Measurements from ENCODE around the gene RUSC2.
A peak's percentile ranks its signal among the peaks of the same experiment; 100 is the strongest.
"Not testable (repeated sequence)": the region's sequence is repeated elsewhere in the genome, so short reads cannot be mapped to it uniquely, and the experiment has no call there.

DNA sequence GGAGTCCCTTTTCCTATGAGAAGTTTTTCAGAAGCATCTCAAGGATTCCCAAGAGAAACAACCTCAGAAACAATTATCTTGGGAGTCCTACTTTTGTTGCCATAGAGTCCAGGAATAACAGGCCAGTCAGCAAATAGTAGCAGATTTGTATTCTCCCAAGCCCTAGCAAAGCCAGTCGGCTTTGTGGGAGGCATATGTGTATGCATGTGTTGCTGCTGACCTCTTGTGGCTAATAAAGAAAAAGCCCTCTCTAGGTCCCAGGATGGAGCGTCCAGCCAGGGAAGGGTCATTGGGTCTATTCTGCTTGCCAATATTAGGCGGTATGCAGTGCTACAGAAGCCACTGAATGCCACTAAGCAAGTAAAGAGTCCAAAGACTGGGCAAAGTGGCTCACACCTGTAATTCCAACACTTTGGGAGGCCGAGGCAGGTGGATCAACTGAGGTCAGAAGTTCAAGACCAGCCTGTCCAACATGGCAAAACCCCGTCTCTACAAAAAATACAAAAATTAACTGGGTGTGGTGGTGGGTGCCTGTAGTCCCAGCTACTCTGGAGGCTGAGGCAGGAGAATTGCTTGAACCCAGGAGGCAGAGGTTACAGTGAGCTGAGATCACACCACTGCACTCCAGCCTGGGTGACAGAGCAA lies 12.6 kb upstream of the RUSC2 start:
- TF ChIP-seq, protein P1, sequence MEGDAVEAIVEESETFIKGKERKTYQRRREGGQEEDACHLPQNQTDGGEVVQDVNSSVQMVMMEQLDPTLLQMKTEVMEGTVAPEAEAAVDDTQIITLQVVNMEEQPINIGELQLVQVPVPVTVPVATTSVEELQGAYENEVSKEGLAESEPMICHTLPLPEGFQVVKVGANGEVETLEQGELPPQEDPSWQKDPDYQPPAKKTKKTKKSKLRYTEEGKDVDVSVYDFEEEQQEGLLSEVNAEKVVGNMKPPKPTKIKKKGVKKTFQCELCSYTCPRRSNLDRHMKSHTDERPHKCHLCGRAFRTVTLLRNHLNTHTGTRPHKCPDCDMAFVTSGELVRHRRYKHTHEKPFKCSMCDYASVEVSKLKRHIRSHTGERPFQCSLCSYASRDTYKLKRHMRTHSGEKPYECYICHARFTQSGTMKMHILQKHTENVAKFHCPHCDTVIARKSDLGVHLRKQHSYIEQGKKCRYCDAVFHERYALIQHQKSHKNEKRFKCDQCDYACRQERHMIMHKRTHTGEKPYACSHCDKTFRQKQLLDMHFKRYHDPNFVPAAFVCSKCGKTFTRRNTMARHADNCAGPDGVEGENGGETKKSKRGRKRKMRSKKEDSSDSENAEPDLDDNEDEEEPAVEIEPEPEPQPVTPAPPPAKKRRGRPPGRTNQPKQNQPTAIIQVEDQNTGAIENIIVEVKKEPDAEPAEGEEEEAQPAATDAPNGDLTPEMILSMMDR (IDR thresholded peaks at IDR 0.05): peak; percentile 76 to 86 (median 82)
- not testable (repeated sequence) for TF ChIP-seq POLR2A (IDR thresholded peaks at IDR 0.05)

Measured in testis (tissue), 2 donors.